GM12873 (cell line): ENCODE results near the gene RAD51B.

Experiments used
- CTCF ChIP-seq: IDR thresholded peaks from 2 replicates; pipeline ENCODE4 v1.5.1; 2012; ENCODE audit warnings: low read depth, mild to moderate bottlenecking, moderate library complexity, low read length, control low read depth; ENCODE audit not compliant: insufficient read depth; ENCODE audit errors: missing control alignments

RAD51B gene

GRCh38 chr14:68589447-68590200 is 770.0 kb downstream of the RAD51B start:
- TF ChIP-seq CTCF, result no peak

GRCh38 chr14:68590201-68590522 is 770.6 kb downstream of the RAD51B start:
- no peak for TF ChIP-seq CTCF

GRCh38 chr14:68591786-68592185 is 772.2 kb downstream of the RAD51B start:
- TF ChIP-seq CTCF, result no peak

- TF ChIP-seq CTCF, result no peak
These were observed 773.5 kb downstream of the RAD51B start for GRCh38 chr14:68592948-68593556.

GRCh38 chr14:68593806-68594536 is 774.4 kb downstream of the RAD51B start:
- no peak for TF ChIP-seq CTCF

- TF ChIP-seq CTCF, result no peak
These were observed 775.3 kb downstream of the RAD51B start for GRCh38 chr14:68594737-68595380.

GRCh38 chr14:68596211-68596610 is 776.6 kb downstream of the RAD51B start:
- TF ChIP-seq CTCF, result no peak
